Sigmoid colon (tissue), 4 donors: ENCODE measurements around the gene PRSS8.

Experiments used
- POLR2A ChIP-seq, 2 donors: fragments of 450-650 bp; IDR thresholded peaks; one replicate each; pipeline ENCODE4 v1.6.1; 2016; ENCODE audit warnings: antibody characterized with exemption in 2 of 2, mild to moderate bottlenecking in 2 of 2, moderate library complexity in 2 of 2
- POLR2AphosphoS5 ChIP-seq, 4 donors: sonication (generic); formaldehyde crosslinking; IDR thresholded peaks; one replicate each; pipeline ENCODE4 v1.6.1; 2017; ENCODE audit warnings: antibody characterized with exemption in 4 of 4

DNA sequence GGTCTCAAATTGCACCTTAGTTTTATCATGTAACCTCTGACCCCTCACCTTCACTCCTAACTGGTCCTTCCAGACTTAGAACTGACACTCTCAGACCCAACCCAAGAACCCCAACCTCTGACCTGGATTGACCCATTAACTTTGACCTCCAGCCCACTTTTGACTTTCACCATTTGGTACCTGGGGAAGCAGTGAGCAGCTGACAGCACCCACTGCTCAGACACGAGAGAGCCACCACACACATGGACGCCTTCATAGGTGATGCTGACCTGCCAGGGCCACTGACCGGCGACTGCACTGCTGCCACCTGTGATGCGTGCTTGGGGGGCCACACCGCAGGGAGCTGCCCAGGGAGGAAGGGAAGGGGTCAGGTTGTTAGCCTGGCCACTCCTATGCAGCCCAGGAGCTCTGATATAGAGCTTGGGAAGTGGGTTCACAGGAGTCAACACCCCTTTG, 2.5 kb downstream of the PRSS8 start:
- no peak for TF ChIP-seq POLR2AphosphoS5 (IDR thresholded peaks at IDR 0.05)
- no peak for TF ChIP-seq POLR2A (IDR thresholded peaks at IDR 0.05)
